ENCODE results near the gene ADRA2C.

ADRA2C gene

GRCh38 chr4:3756343-3757059 is 9.7 kb upstream of the ADRA2C start:
- in situ Hi-C loops (cut with HindIII; ENCODE audit: low sequenced_read_pairs) = no loop called here

- in situ Hi-C loops (cut with HindIII; ENCODE audit: low sequenced_read_pairs) = no loop called here
Observed at GRCh38 chr4:3759236-3759635, 6.9 kb upstream of the ADRA2C start.

- in situ Hi-C loops (cut with HindIII; ENCODE audit: low sequenced_read_pairs) = no loop called here
Observed at GRCh38 chr4:3760346-3760745, 5.8 kb upstream of the ADRA2C start.

- in situ Hi-C loops (cut with HindIII; ENCODE audit: low sequenced_read_pairs) = no loop called here
Observed at GRCh38 chr4:3760841-3761240, 5.3 kb upstream of the ADRA2C start.

GRCh38 chr4:3762264-3762663 is 3.9 kb upstream of the ADRA2C start:
- in situ Hi-C loops (cut with HindIII; ENCODE audit: low sequenced_read_pairs) = no loop called here

GRCh38 chr4:3762753-3763549 is 3.2 kb upstream of the ADRA2C start:
- in situ Hi-C loops (cut with HindIII; ENCODE audit: low sequenced_read_pairs) = no loop called here

- in situ Hi-C loops (cut with HindIII; ENCODE audit: low sequenced_read_pairs) = no loop called here
Observed at GRCh38 chr4:3765271-3766035, 732 bp upstream of the ADRA2C start.

GRCh38 chr4:3766785-3767569 is 792 bp downstream of the ADRA2C start:
- in situ Hi-C loops (cut with HindIII; ENCODE audit: low sequenced_read_pairs) = no loop called here

- in situ Hi-C loops (cut with HindIII; ENCODE audit: low sequenced_read_pairs) = no loop called here
Observed at GRCh38 chr4:3767570-3768288, 1.5 kb downstream of the ADRA2C start.

GRCh38 chr4:3768842-3769641 is 2.9 kb downstream of the ADRA2C start:
- in situ Hi-C loops (cut with HindIII; ENCODE audit: low sequenced_read_pairs) = no loop called here

GRCh38 chr4:3769642-3770184 is 3.5 kb downstream of the ADRA2C start:
- in situ Hi-C loops (cut with HindIII; ENCODE audit: low sequenced_read_pairs) = no loop called here

- in situ Hi-C loops (cut with HindIII; ENCODE audit: low sequenced_read_pairs) = no loop called here
Observed at GRCh38 chr4:3770323-3771163, 4.4 kb downstream of the ADRA2C start.

- in situ Hi-C loops (cut with HindIII; ENCODE audit: low sequenced_read_pairs) = no loop called here
Observed at GRCh38 chr4:3771164-3771809, 5.1 kb downstream of the ADRA2C start.

GRCh38 chr4:3771939-3772495 is 5.8 kb downstream of the ADRA2C start:
- in situ Hi-C loops (cut with HindIII; ENCODE audit: low sequenced_read_pairs) = no loop called here

- in situ Hi-C loops (cut with HindIII; ENCODE audit: low sequenced_read_pairs) = no loop called here
Observed at GRCh38 chr4:3772632-3773031, 6.4 kb downstream of the ADRA2C start.

GRCh38 chr4:3773552-3774001 is 7.4 kb downstream of the ADRA2C start:
- in situ Hi-C loops (cut with HindIII; ENCODE audit: low sequenced_read_pairs) = no loop called here

GRCh38 chr4:3774253-3774883 is 8.2 kb downstream of the ADRA2C start:
- in situ Hi-C loops (cut with HindIII; ENCODE audit: low sequenced_read_pairs) = no loop called here
